Stimulated activated CD4-positive, alpha-beta T cell treated with anti-CD3 and anti-CD28 coated beads, Interleukin-2, amount 100 ng/mL, for 48 hours (primary cell): Measurements from ENCODE around the gene ATF5.
"Not testable (repeated sequence)": the region's sequence is repeated elsewhere in the genome, so short reads cannot be mapped to it uniquely, and the experiment has no call there.

Experiments used
- DNase-seq, 2 donors: peaks; one replicate each; pipeline ENCODE4 v3.0.0-alpha.2; 2020

ATF5 gene

GRCh38 chr19:49924004-49924880, 4.8 kb upstream of the ATF5 start:
- DNase-seq: no peak

GRCh38 chr19:49924881-49925210, 4.2 kb upstream of the ATF5 start:
- DNase-seq: not testable (repeated sequence)

- no peak for DNase-seq
Observed at GRCh38 chr19:49925486-49925885, 3.5 kb upstream of the ATF5 start.

GRCh38 chr19:49926515-49926914, 2.5 kb upstream of the ATF5 start:
- DNase-seq: no peak

- DNase-seq: no peak
Observed at GRCh38 chr19:49927526-49928264, 1.3 kb upstream of the ATF5 start.

GRCh38 chr19:49929611-49930482, 842 bp downstream of the ATF5 start:
- DNase-seq: peak; percentile 90 to 93

GRCh38 chr19:49930483-49931011, 1.5 kb downstream of the ATF5 start:
- DNase-seq: no peak

- no peak for DNase-seq
Observed at GRCh38 chr19:49931293-49932040, 2.5 kb downstream of the ATF5 start.

GRCh38 chr19:49932041-49932451, 3.0 kb downstream of the ATF5 start:
- DNase-seq: no peak

GRCh38 chr19:49932731-49933131, 3.7 kb downstream of the ATF5 start:
- DNase-seq: no peak

- DNase-seq: no peak
Observed at GRCh38 chr19:49933643-49934042, 4.6 kb downstream of the ATF5 start.

GRCh38 chr19:49936549-49936948, 7.5 kb downstream of the ATF5 start:
- no peak for DNase-seq

GRCh38 chr19:49937750-49938381, 8.9 kb downstream of the ATF5 start:
- peak; percentile 87 to 89 for DNase-seq

GRCh38 chr19:49938662-49939061, 9.7 kb downstream of the ATF5 start:
- no peak for DNase-seq

- DNase-seq: no peak
Observed at GRCh38 chr19:49939721-49940481, 10.9 kb downstream of the ATF5 start.

- no peak for DNase-seq
Observed at GRCh38 chr19:49940482-49940791, 11.4 kb downstream of the ATF5 start.

GRCh38 chr19:49944567-49944966, 15.6 kb downstream of the ATF5 start:
- DNase-seq: not testable (repeated sequence)

GRCh38 chr19:49946415-49946814, 17.4 kb downstream of the ATF5 start:
- no peak for DNase-seq

GRCh38 chr19:49949742-49950589, 21.0 kb downstream of the ATF5 start:
- DNase-seq: no peak

GRCh38 chr19:49950590-49950948, 21.6 kb downstream of the ATF5 start:
- DNase-seq: no peak
